Choroid plexus epithelial cell (primary cell): ENCODE measurements around the gene ERGIC3.
"Not testable (repeated sequence)": the region's sequence is repeated elsewhere in the genome, so short reads cannot be mapped to it uniquely, and the experiment has no call there.

Source experiments
- DNase-seq: peaks from one replicate; pipeline ENCODE4 v3.0.0-alpha.2; 2010; ENCODE audit warnings: low read depth
- H3K4me3 ChIP-seq: 2 replicates; pipeline ENCODE4 v1.5.1; 2011; ENCODE audit warnings: low read depth, mild to moderate bottlenecking, control low read depth, low read length, moderate library complexity
- CTCF ChIP-seq: conservative IDR thresholded peaks from 2 replicates; pipeline ENCODE4 v1.5.1; 2011; ENCODE audit warnings: low read depth, mild to moderate bottlenecking, control low read depth, inconsistent platforms, low read length, moderate library complexity

ERGIC3 gene

GRCh38 chr20:35552914-35553313 lies 11.0 kb downstream of the ERGIC3 start:
- TF ChIP-seq CTCF, result no peak
- no peak for DNase-seq
- no peak overlapping the region for H3K4me3 ChIP-seq

GRCh38 chr20:35555461-35555860 lies 13.6 kb downstream of the ERGIC3 start:
- not testable (repeated sequence) for H3K4me3 ChIP-seq, DNase-seq

GRCh38 chr20:35555951-35556645 lies 14.2 kb downstream of the ERGIC3 start:
- H3K4me3 ChIP-seq, result no peak overlapping the region
- no peak for TF ChIP-seq CTCF
- no peak for DNase-seq

GRCh38 chr20:35556871-35557270 lies 15.0 kb downstream of the ERGIC3 start:
- H3K4me3 ChIP-seq, result no peak overlapping the region
- no peak for DNase-seq
- TF ChIP-seq CTCF, result no peak

GRCh38 chr20:35558451-35558850 lies 16.6 kb downstream of the ERGIC3 start:
- DNase-seq, result no peak
- no peak overlapping the region for H3K4me3 ChIP-seq
- TF ChIP-seq CTCF, result no peak

GRCh38 chr20:35559042-35559693 lies 17.3 kb downstream of the ERGIC3 start:
- DNase-seq, result no peak
- no peak overlapping the region for H3K4me3 ChIP-seq
- no peak for TF ChIP-seq CTCF

GRCh38 chr20:35560105-35560511 lies 18.2 kb downstream of the ERGIC3 start:
- no peak overlapping the region for H3K4me3 ChIP-seq
- DNase-seq, result no peak
- no peak for TF ChIP-seq CTCF
